Hematopoietic multipotent progenitor cell treated with erythropoietin and hydrocortisone succinate and interleukin-3 and kit ligand, for 6 days (in vitro differentiated cells): ENCODE results near the gene LSM8.
"Not testable (repeated sequence)": the region's sequence is repeated elsewhere in the genome, so short reads cannot be mapped to it uniquely, and the experiment has no call there.

ENCODE experiments used
- DNase-seq: peaks from one replicate; pipeline ENCODE4 v3.0.0-alpha.2; 2015

Gene LSM8

GRCh38 chr7:118183786-118184564, at the start of gene LSM8:
TSS of gene LSM8 (plus strand) at chr7:118184164. CDS start at chr7:118184224, 60 bp downstream.
- DNase-seq = peak; percentile 99

DNA sequence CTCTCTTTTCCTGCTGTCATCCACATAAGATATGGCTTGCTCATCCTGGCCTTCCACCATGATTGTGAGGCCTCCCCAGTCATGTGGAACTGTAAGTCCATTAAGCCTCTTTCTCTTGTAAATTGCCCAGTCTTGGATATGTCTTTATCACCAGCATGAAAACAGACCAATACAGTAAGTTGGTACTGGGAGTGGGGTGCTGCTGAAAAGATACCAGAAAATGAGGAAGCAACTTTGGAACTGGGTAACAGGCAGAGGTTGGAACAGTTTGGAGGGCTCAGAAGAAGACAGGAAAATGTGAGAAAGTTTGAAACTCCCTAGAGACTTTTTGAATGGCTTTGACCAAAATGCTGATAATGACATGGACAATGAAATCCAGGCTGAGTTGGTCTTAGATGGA, 49.5 kb upstream of the LSM8 start:
- DNase-seq = not testable (repeated sequence)

- no peak for DNase-seq
Observed at GRCh38 chr7:118140468-118140867, 43.5 kb upstream of the LSM8 start.

DNA sequence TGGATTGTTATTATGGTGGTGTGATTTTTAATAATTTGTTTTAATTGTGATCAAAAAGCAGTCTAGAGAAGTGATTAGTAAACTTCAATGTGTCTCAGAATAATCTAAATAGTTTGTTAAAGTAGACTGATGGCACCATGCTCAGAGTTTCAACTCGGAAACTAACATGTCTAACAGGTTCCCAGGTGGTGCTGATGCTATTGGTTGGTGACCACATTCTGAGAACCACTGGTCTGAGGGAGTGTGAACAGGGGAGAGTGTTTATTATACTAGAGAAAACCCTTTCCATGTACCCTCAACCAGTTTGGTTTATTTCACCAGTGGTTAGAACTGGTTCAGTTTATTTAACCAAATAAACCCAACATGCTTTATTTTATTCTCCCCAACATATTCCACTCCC, 42.0 kb upstream of the LSM8 start:
- no peak for DNase-seq

GRCh38 chr7:118148930-118149329, 35.0 kb upstream of the LSM8 start:
- DNase-seq = peak; percentile 63

DNA sequence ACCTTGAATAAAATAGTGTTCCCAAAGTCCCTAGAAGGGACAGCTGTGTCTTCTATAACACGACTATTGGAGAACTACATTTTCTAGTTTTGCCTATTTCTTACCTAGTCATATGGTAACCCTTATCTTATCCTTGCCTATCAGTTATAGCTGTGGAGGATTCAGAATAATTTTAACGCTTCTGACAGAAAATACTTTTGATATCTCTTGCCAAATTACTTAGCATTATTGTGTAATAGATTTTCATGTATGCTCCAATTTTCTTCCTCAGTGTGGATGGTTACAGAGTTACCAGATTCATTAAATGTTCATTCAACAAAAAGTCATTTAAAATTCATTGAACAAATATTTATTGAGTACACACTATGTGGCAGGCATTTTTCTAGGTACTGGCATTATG, 34.6 kb upstream of the LSM8 start:
- no peak for DNase-seq

- DNase-seq = no peak
Observed at GRCh38 chr7:118151671-118152070, 32.3 kb upstream of the LSM8 start.

- DNase-seq = no peak
Observed at GRCh38 chr7:118152149-118152548, 31.8 kb upstream of the LSM8 start.

DNA sequence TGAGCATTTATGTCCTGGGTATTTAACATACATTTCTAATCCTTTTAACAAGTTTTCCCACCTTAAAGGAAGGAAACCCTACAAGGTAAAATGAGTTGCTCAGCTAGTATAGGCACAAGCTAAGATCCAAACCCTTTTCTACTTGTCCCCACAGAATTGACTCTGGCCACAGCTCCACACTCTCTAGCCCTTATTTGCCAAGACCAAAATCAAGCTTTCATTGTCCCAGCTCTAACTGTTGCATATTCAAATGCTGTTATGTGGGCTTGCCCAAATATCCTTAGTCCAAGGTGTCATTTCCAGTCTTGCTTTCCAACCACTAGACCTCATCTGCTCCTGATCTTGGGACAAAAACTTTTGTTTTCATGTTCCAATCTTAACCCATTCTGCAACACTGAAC, 31.3 kb upstream of the LSM8 start:
- DNase-seq = no peak

- DNase-seq = peak; percentile 80
Observed at GRCh38 chr7:118153551-118154177, 30.3 kb upstream of the LSM8 start.

GRCh38 chr7:118158766-118159165, 25.2 kb upstream of the LSM8 start:
- peak; percentile 16 for DNase-seq

DNA sequence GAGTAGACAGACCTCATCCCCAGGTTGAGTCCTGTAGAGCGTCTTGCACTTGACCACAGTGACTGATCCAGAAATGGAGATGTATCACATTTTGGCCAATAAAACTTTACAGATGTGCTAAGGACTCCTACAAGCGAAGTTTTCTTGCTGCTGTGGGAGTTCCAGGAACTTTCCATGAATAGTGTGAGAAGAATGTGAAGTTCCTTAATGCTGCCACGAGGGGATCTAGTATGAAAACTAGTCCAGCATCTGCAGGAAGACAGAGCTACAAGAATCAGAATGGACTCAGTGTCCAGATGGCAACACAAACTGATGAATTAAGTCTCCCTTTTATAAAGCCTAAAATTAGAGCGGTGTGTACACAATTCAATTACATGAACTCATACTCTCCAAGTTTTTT, 14.8 kb upstream of the LSM8 start:
- no peak for DNase-seq

DNA sequence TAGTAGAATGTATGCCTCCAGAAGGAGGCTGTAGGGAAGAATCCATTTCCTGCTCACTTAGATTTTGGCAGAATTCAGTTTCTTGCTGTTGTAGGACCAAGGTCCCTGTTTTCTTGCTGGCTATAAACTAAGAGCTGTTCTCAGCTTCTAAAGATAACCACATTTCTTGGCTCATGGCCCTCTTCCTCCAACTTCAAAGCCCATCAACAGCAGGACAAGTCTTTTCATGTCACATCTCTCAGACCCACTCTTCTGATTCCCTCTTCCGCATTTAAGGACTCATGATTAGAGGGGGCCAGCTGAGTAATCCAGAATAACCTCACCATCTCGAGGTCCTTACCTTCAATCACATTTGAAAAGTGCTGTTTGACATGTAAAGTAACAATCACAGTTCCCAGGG, 8.2 kb upstream of the LSM8 start:
- no peak for DNase-seq

- DNase-seq = no peak
Observed at GRCh38 chr7:118179191-118179590, 4.8 kb upstream of the LSM8 start.

- peak; percentile 33 for DNase-seq
Observed at GRCh38 chr7:118182593-118183427, 1.2 kb upstream of the LSM8 start.

GRCh38 chr7:118183428-118183785, 557 bp upstream of the LSM8 start:
- DNase-seq = no peak

- peak; percentile 48 for DNase-seq
Observed at GRCh38 chr7:118184565-118184940, 589 bp downstream of the LSM8 start.

DNA sequence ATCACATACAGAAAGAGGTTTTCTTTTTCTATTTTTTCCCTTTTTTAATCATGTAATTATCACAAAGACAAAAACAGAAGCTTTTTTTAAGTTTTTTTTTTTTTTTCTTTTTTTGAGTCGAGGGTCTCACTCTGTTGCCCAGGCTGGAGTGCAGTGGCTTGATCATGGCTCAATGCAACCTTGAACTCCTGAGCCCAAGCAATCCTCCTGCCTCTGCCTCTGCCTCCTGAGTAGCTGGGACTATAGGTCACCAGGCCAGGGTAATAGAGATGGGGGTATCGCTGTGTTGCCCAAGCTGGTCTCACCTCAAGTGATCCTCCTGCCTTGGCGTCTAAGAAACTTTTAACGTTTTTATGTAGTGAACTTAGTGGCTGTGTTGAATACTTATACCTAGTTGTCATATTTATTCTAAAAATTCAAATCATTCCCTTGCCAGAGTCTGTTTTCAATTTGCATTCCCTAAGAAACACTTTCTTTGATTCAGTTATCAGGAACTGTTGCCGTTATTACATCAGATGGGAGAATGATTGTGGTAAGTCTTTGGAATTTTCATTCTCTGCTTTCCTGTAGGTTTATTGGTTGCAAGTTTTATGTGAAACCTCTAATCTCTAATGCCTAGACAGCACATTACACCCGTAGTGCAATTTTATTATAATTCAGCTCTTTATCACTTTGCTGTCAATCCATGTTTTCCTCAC, 1.3 kb downstream of the LSM8 start:
- peak; percentile 19 for DNase-seq

DNA sequence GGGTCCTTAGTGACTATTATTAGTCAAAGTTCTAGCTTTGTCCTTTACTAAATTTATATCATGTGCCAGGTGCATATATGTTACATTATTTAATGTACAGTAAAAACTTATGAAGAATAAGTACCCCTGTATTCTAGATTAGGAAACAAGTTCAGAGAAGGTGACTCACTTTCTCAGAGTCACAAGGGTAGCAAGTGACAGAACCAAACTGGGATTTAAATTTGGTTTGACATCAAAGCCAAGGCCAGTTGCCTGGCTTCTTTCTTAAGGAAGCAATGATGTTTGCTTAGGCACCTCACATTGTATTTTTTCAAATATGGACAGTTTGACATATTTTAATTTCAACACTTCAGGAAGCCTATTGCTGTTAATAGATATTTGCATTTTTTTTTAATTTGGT, 2.5 kb downstream of the LSM8 start:
- DNase-seq = peak; percentile 32

DNA sequence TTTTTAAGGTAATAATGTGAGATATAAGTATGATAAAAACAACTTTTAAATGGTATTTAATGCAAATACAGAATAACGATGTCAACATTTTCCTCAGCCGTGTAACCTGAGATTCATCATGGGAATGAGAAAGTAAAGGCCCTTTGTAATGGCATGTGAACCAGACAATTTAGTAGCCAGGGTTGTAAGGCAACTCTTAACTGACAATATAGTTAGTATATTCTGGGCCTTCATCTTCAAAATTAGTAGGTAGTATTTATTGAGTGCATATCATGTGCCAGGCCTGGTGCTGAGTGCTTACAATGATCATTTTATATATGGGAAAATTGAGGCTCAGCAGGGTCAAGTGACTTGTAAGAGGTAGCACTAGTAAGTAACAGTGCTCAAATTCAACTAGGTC, 10.6 kb downstream of the LSM8 start:
- no peak for DNase-seq

- peak; percentile 92 for DNase-seq
Observed at GRCh38 chr7:118195837-118196474, 12.0 kb downstream of the LSM8 start.

DNA sequence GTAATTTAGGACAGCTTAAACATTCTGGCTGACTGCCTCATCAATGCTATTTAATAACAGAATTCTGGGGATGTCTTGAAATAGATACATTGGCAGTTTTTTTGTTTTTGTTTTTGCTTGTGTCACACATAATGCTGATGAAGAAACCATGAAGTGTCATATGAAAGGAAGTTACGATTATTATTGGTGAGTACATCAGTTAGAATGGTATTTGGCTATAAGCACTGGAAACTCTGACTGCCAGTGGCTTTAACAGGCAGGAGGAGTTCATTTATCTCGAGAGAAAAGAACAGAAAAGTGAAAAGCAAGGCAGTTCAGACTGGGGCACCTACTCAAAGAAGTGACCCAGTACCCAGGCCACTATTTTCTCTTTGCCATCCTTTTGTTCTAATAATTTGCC, 18.1 kb downstream of the LSM8 start:
- DNase-seq = no peak
